K562 (cell line): ENCODE data around the gene FCRL3. TPM values are rescaled to one million over a fixed set of nuclear protein-coding genes. Genes with fewer than 3 reads are reported as not detected.

Source experiments
- ATAC-seq: fragments of 200-7000 bp; cut with Tn5 transposase; 3 replicates; pipeline ENCODE4 v1.9.1; 2020; ENCODE audit warnings: moderate library complexity
- BruUV-seq: library from RNA; stranded (reverse); fragments of 400-500 nt; replicated peaks from 2 replicates; lab custom pipeline; 2021; lab: Mats Ljungman, UMichigan
- CTCF ChIA-PET: fragments of 300-600 bp; formaldehyde crosslinking; extraction: SDS; loops from one replicate; lab custom pipeline; 2021; ENCODE audit warnings: low intra/inter-chr PET ratio; lab: Yijun Ruan, JAX
- POLR2A ChIA-PET: fragments of 300-600, 350-650 bp; sonication (Branson Sonifier 250); formaldehyde crosslinking; extraction: SDS; loops from one replicate; lab custom pipeline; 2021; ENCODE audit warnings: antibody characterized with exemption, inconsistent platforms; lab: Yijun Ruan, JAX
- DNase-seq, 4 experiments: peaks; one replicate each; pipeline versions ENCODE4 v3.0.0 to v3.0.0-alpha.2; 2011 to 2018; ENCODE audit warnings: low spot score in 3 of 4, mixed read lengths in 3 of 4; ENCODE audit errors: extremely low read depth in 1 of 4
- FAIRE-seq: peaks from 2 replicates; lab custom pipeline; 2011; peaks lifted over from hg19 to GRCh38; lab: Jason Lieb, UNC
- H2AFZ ChIP-seq: 2 replicates; pipeline ENCODE4 v1.6.0; 2011; ENCODE audit warnings: low read depth, low read length, control low read depth, inconsistent platforms
- H3K27ac ChIP-seq: fragments of 200-600 bp; 3 replicates; pipeline ENCODE4 v1.8.0; 2011; ENCODE audit warnings: low read depth, mild to moderate bottlenecking, control low read depth, inconsistent platforms, low read length, moderate library complexity, mixed read lengths; ENCODE audit errors: extremely low read depth
- H3K27me3 ChIP-seq, 2 experiments: fragments of 300-600 bp in 1 of 2; 2 replicates in 1 of 2; 3 replicates in 1 of 2; pipeline versions ENCODE4 v1.6.0 to v1.8.0; 2011; ENCODE audit warnings: inconsistent platforms in 2 of 2, low read length in 2 of 2, mild to moderate bottlenecking in 1 of 2, mixed read lengths in 1 of 2, moderate library complexity in 1 of 2; ENCODE audit not compliant: control insufficient read depth in 2 of 2, insufficient read depth in 2 of 2
- H3K36me3 ChIP-seq: fragments of 300-600 bp; 3 replicates; pipeline ENCODE4 v1.8.0; 2011; ENCODE audit warnings: mild to moderate bottlenecking, low read length, inconsistent platforms; ENCODE audit not compliant: control insufficient read depth, insufficient read depth
- H3K4me1 ChIP-seq, 2 experiments: fragments of 200-600 bp in 1 of 2; replicated peaks in 1 of 2; 2 replicates in 1 of 2; 3 replicates in 1 of 2; pipeline versions ENCODE4 v1.5.1 to v1.8.0; 2011; ENCODE audit warnings: inconsistent platforms in 2 of 2, low read length in 2 of 2, mild to moderate bottlenecking in 1 of 2, mixed read lengths in 1 of 2, moderate library complexity in 1 of 2; ENCODE audit not compliant: control insufficient read depth in 2 of 2, insufficient read depth in 2 of 2
- H3K4me2 ChIP-seq: 2 replicates; pipeline ENCODE4 v1.6.1; 2011; ENCODE audit warnings: low read length, control low read depth, inconsistent platforms, mixed read lengths; ENCODE audit not compliant: insufficient read depth
- H3K4me3 ChIP-seq: fragments of 200-600 bp; sonication (generic), shearing (Covaris generic); 2 replicates; pipeline ENCODE4 v1.5.1; 2016; ENCODE audit warnings: control low read depth, inconsistent platforms
- H3K79me2 ChIP-seq: fragments of 200-600 bp; 3 replicates; pipeline ENCODE4 v1.8.0; 2011; ENCODE audit warnings: low read length, inconsistent platforms; ENCODE audit not compliant: control insufficient read depth, insufficient read depth
- H3K9ac ChIP-seq, 2 experiments: 2 replicates each; pipeline versions ENCODE4 v1.6.0 to v1.6.1; 2011; ENCODE audit warnings: low read depth in 2 of 2, low read length in 2 of 2, control low read depth in 1 of 2, inconsistent platforms in 1 of 2, mild to moderate bottlenecking in 1 of 2, mixed read lengths in 1 of 2; ENCODE audit not compliant: insufficient read depth in 1 of 2
- H3K9me1 ChIP-seq: one replicate; pipeline ENCODE4 v1.6.0; 2011; ENCODE audit warnings: inconsistent platforms, mild to moderate bottlenecking, low read length, moderate library complexity; ENCODE audit not compliant: control insufficient read depth, insufficient read depth
- H3K9me3 ChIP-seq: replicated peaks from 2 replicates; pipeline ENCODE4 v1.5.1; 2011; ENCODE audit warnings: low read depth, low read length, inconsistent platforms; ENCODE audit not compliant: control insufficient read depth, insufficient read depth
- H4K20me1 ChIP-seq: replicated peaks from 2 replicates; pipeline ENCODE4 v1.6.1; 2011; ENCODE audit warnings: low read length, inconsistent platforms, mixed read lengths; ENCODE audit not compliant: control insufficient read depth, insufficient read depth
- AFF4 ChIP-seq: sonication (generic); formaldehyde crosslinking; IDR thresholded peaks from 2 replicates; pipeline ENCODE4 v1.8.0; 2023; ENCODE audit warnings: mild to moderate bottlenecking, missing genetic modification reagents
- CBX2 ChIP-seq: fragments of 200-600 bp; sonication (generic); IDR thresholded peaks from one replicate; pipeline ENCODE4 v1.6.1; 2012; ENCODE audit warnings: mild to moderate bottlenecking, low read length, inconsistent platforms; ENCODE audit not compliant: insufficient read depth, poor library complexity, severe bottlenecking
- FOXK2 ChIP-seq, 2 experiments: fragments of 450-650 bp; IDR thresholded peaks in 1 of 2; conservative IDR thresholded peaks in 1 of 2; 2 replicates each; pipeline ENCODE4 v1.6.1; 2016; ENCODE audit warnings: low read depth in 2 of 2, mild to moderate bottlenecking in 1 of 2
- FOXO4 ChIP-seq: fragments of 450-650 bp; formaldehyde crosslinking; IDR thresholded peaks from 2 replicates; pipeline ENCODE4 v1.4.0; 2020; ENCODE audit warnings: mild to moderate bottlenecking, moderate library complexity
- HDGF ChIP-seq: fragments of 450-650 bp; IDR thresholded peaks from 2 replicates; pipeline ENCODE4 v1.6.1; 2016
- NR1H2 ChIP-seq: sonication (generic); formaldehyde crosslinking; IDR thresholded peaks from 2 replicates; pipeline ENCODE4 v1.4.0; 2020; ENCODE audit warnings: mild to moderate bottlenecking, missing genetic modification reagents
- SMARCE1 ChIP-seq: fragments of 450-650 bp; IDR thresholded peaks from 2 replicates; pipeline ENCODE4 v1.7.1; 2016; ENCODE audit warnings: mild to moderate bottlenecking
- TBL1XR1 ChIP-seq, 2 experiments: IDR thresholded peaks; 2 replicates each; pipeline ENCODE4 v1.6.1; 2012; ENCODE audit warnings: improper control_type of control experiment in 2 of 2, low read length in 2 of 2, mild to moderate bottlenecking in 1 of 2
- TCF7 ChIP-seq: sonication (generic); IDR thresholded peaks from 2 replicates; pipeline ENCODE4 v1.6.1; 2016; ENCODE audit warnings: antibody characterized with exemption, borderline replicate concordance
- ZHX1 ChIP-seq: fragments of 150-350 bp; conservative IDR thresholded peaks from 2 replicates; pipeline ENCODE4 v1.6.1; 2014; ENCODE audit warnings: low read length
- ZNF311 ChIP-seq: fragments of 250-450 bp; sonication (Bioruptor Pico); IDR thresholded peaks from 2 replicates; pipeline ENCODE4 v1.4.0; 2020; ENCODE audit warnings: mild to moderate bottlenecking, moderate library complexity
- ZNF408 ChIP-seq: fragments of 250-450 bp; sonication (Bioruptor Pico); IDR thresholded peaks from 2 replicates; pipeline ENCODE4 v1.4.0; 2020; ENCODE audit warnings: low read depth, mild to moderate bottlenecking, moderate library complexity
- WGBS: fragments of 100-300 bp; shearing (Covaris generic); methylation state at CpG from one replicate; pipeline ENCODE4 v1.1.6; 2016; ENCODE audit warnings: low coverage, mixed read lengths; ENCODE audit not compliant: insufficient coverage; ENCODE audit errors: missing lambda C conversion rate; 5-methylcytosine and 5-hydroxymethylcytosine counted together
- in situ Hi-C: fragments of 300-500 bp; cut with MboI; formaldehyde crosslinking; loops from 4 replicates; pipeline ENCODE4 v1.15.0; 2018; ENCODE audit warnings: inconsistent platforms, mixed read lengths
- intact Hi-C: fragments of 100-400 bp; cut with micrococcal nuclease; formaldehyde crosslinking; loops from 2 replicates; pipeline ENCODE4 v1.14.2; 2022
- polyA plus RNA-seq, 8 experiments: library from polyadenylated mRNA; depleted of rRNA in 4 of 8; stranded (reverse) in 5 of 8; unstranded in 3 of 8; fragments of >200 nt; fragmentation: Nextera tagmentation in 2 of 8; fragmentation: Illumina TruSeq in 1 of 8; extraction: Ambion mirVana in 2 of 8; extraction: Trizol in 1 of 8; gene quantifications; 2 replicates each; pipeline versions ENCODE4 v1.2.1 to v1.2.3, GENCODE V29; 2011 to 2014; ENCODE audit warnings: inconsistent platforms in 1 of 8, missing spikeins in 1 of 8
- total RNA-seq, 7 experiments: library from RNA; depleted of rRNA in 6 of 7; stranded (reverse); fragments of >200 nt in 6 of 7; fragmentation: Illumina TruSeq in 2 of 7; extraction: Trizol in 2 of 7; gene quantifications; 2 replicates each; pipeline versions ENCODE4 v1.2.1 to v1.2.3, GENCODE V29; 2011 to 2021; ENCODE audit warnings: low replicate concordance in 1 of 7

Gene FCRL3
- total and polyA plus RNA-seq, 9 of the 15 experiments (the other 6 are each of a cell fraction or from before 2014, with no cell fraction given): not detected

GRCh38 chr1:157658571-157658970 lies 42.0 kb downstream of the FCRL3 start (continued):
- TF ChIP-seq FOXO4 (CRISPR knock-in tag): no peak

DNA sequence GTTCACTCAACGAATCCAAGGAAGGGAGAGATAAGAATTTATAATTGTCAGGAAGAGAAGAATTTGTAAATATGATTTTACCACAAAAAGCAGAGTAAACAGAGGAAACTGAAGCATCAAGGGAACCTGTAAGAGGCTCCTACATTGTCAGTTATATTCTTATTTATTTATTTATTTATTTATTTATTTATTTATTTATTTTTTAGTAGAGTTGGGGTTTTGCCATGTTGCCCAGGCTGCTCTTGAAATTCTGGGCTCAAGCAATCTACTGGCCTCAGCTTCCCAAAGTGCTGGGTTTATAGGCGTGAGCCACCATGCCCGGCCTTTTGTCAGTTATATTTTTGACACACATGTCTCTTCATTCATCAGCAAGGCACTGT lies 47.1 kb downstream of the FCRL3 start:
- DNase-seq (no peak), ATAC-seq (no peak), FAIRE-seq (no peak)
- WGBS: 0% methylated on average over 3 of the region's 3 CpGs
- no TSS peak for BruUV-seq
- ChIA-PET CTCF (no interaction called here), POLR2A (no interaction called here)
- Histone ChIP-seq H4K20me1 (no peaks in the 10 kb centered on the region), H3K9me3 (no peaks in the 10 kb centered on the region), H3K36me3 (no peaks in the 10 kb centered on the region), H3K4me1 (no peaks in the 10 kb centered on the region), H3K4me3 (no peak overlapping the region), H3K27ac (no peak overlapping the region), H3K27me3 (no peaks in the 10 kb centered on the region; a peak in 1 of 5 replicates), H3K9ac (no peak overlapping the region), H2AFZ (no peak overlapping the region), H3K79me2 (no peaks in the 10 kb centered on the region), H3K9me1 (no peaks in the 10 kb centered on the region), H3K4me2 (no peak overlapping the region)
- intact Hi-C loops: no loop called here
- in situ Hi-C loops: no loop called here
- TF ChIP-seq ZNF408 (CRISPR knock-in tag) (no peak), FOXK2 (conservative IDR thresholded peaks at IDR 0.05 in 1 of 2, IDR thresholded peaks at IDR 0.05 in 1 of 2; ENCODE audit: low read depth in 2 of 2) (no peak), ZNF311 (no peak), HDGF (no peak), AFF4 (CRISPR knock-in tag) (no peak), NR1H2 (CRISPR knock-in tag) (no peak), TBL1XR1 (IDR thresholded peaks at IDR 0.05; ENCODE audit: low read length in 2 of 2) (no peak), TCF7 (no peak), SMARCE1 (no peak), CBX2 (no peak), ZHX1 (no peak)
